DMS53 treated with DMSO at 0.1 percent for 48 hours (cell line): ENCODE data around the gene TRIM47.
"Not testable (repeated sequence)": the region's sequence is repeated elsewhere in the genome, so short reads cannot be mapped to it uniquely, and the experiment has no call there.

Experiments used
- DNase-seq: peaks from one replicate; lab custom pipeline; 2025; ENCODE audit not compliant: unreplicated experiment; lab: John Stamatoyannopoulos, UW

The TRIM47 gene

DNA sequence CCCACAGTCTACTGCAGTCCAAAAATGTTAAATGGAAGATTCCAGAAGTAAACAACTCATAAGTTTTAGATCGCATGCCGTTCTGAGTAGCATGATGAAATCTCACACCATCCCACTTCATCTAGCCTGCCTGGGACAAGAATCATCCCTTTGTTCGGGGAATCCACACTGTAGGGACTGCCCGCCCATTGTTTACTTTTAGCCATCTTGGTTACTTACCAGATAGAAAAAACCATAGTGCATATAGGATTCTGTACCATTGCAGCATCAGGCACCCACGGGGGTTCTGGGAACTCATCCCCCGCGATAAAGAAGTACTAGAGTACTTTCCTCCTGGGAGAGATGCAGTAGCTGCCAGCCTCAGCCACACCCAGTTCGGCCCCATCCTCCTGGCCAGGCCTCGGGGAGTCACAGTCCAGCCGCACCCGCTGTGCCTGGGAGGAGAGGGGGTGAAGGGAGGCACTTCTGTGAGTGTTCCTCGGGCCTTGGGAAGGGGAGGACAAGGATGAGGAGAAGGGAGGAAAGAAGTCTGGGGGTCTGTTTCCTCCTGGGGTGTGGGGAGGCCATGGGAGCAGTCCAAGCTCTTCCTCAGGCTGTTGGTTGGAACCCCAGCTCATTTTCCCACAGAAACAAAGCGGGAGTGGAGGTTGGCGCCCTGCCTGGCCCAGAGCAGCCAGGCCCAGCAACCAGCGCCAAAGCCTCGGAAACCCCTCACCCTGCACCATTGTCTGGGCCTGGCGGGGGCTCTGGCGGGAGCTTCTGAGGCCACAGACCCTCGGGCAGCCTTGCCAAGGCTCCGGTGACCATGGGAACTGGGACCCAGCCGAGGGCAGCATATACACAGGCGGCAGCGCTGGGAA is 8.9 kb downstream of the TRIM47 start:
- DNase-seq, result no peak

- not testable (repeated sequence) for DNase-seq
These were observed 9.6 kb downstream of the TRIM47 start for GRCh38 chr17:75868730-75869281.

DNA sequence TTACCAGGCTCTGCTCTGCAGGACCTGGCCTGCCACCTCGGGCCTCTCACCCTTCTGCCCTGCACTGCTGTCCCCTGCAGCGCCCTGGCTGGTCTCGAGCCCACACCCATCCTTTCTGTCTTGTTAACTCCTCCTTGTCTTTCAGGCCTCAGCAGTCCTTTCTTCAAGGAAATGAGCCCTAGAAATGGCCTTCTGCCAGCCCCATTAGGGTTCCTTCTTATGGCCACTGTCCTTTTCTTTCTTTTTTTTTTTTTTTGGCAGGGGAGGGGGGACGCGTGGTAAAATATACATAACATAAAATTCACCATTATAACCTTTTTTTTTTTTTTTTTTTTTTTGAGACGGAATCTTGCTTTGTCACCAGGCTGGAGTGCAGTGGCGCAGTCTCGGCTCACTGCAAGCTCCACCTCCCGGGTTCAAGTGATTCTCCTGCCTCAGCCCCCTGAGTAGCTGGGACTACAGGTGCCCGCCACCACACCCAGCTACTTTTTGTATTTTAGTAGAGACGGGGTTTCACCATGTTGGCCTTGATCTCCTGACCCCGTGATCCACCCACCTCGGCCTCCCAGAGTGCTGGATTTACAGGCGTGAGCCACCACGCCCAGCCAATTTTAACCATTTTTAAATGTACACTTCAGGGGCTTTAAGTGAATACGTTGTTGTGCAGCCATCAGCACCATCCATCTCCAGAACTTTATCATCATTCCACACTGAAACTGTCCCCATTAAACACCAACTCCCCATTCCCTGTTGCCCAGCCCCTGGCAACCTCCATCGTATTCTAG is 12.8 kb downstream of the TRIM47 start:
- not testable (repeated sequence) for DNase-seq

GRCh38 chr17:75864887-75865286 is 13.5 kb downstream of the TRIM47 start:
- not testable (repeated sequence) for DNase-seq

GRCh38 chr17:75864448-75864871 is 13.9 kb downstream of the TRIM47 start:
- no peak for DNase-seq

DNA sequence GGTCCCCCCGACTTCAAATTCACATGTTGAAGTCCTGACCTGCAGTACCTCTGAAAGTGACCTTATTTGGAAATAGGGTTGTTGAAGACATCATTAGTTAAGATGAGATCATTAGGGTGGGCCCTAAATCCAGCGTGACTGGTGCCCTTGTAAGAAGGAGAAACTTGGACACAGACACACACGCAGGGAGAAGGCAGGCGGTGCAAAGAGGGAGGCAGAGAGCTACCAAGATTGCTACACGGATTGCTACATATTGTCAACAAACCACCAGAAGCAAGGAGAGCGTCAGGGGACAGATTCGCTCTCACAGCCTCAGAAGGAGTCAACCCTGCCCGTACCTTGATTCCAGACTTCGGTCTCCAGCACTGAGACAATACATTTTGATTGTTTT is 16.5 kb downstream of the TRIM47 start:
- DNase-seq, result no peak

GRCh38 chr17:75859358-75859757 is 19.0 kb downstream of the TRIM47 start:
- not testable (repeated sequence) for DNase-seq

GRCh38 chr17:75856062-75856756 is 22.2 kb downstream of the TRIM47 start:
- peak; percentile 35 for DNase-seq

DNA sequence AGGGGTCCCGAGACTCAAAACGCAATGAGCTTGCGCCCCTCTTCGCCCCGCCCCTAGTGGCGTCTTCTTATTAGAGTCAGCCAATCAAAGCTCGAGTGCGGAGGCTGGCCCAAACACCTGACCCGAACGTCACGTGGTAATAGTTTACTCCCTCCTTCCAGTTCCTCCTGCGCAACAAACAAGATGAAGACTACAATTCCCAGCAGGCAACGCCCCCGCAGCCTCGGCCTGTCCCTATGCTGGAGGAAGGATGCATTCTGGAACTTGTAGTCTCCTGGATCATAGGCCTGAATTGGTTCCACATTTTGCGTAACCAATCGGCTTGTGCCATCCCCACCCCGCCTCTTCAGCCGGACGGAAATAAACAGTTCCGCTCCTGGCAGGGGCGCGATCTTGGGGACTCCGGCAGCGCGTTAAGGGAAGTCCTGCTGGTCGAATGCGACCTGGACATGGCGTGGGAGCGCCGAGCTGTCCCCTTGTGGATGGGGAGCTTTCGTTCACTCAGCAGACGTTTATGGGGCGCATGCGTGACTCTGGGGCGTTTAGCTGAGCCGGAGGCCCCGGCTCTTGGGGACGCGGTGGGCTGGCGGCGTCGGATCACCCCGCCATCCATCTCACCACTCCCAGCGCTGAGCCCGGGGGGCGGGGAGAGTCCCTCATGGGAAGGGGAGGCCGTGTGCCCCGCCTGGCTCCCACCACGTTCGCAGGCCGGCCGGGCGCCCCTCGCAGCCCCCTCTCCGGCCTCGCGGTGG is 22.9 kb downstream of the TRIM47 start, which contains the start of gene WBP2:
WBP2 (minus strand) TSS at position 26 of the 752 bp plus-strand sequence. CDS start 38 bp downstream, outside the sequence.
- DNase-seq, result peak; percentile 99

DNA sequence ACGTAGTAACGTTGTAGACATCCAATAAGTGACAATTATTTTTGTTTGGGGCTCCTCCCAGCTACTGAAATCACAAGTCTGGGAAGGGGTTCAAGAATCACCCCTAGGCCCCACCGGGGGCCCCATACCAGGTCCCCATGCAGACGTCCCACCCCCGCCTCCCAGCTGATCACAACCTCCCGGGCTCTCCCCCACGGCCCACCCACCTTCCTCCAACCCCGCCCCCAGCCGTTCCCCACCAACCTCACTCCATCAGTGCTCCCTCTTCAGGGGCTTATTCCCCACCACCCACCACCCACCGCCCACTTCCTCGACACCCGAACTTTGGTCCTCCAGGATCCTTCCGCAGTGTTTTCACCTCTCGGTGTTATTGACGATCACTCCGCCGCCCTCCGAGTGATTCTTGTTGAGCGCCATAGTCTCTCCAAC is 23.5 kb downstream of the TRIM47 start:
- DNase-seq, result no peak

GRCh38 chr17:75854101-75854748 is 24.2 kb downstream of the TRIM47 start:
- no peak for DNase-seq

- no peak for DNase-seq
These were observed 24.9 kb downstream of the TRIM47 start for GRCh38 chr17:75853433-75853832.

- not testable (repeated sequence) for DNase-seq
These were observed 26.7 kb downstream of the TRIM47 start for GRCh38 chr17:75851693-75851991.

DNA sequence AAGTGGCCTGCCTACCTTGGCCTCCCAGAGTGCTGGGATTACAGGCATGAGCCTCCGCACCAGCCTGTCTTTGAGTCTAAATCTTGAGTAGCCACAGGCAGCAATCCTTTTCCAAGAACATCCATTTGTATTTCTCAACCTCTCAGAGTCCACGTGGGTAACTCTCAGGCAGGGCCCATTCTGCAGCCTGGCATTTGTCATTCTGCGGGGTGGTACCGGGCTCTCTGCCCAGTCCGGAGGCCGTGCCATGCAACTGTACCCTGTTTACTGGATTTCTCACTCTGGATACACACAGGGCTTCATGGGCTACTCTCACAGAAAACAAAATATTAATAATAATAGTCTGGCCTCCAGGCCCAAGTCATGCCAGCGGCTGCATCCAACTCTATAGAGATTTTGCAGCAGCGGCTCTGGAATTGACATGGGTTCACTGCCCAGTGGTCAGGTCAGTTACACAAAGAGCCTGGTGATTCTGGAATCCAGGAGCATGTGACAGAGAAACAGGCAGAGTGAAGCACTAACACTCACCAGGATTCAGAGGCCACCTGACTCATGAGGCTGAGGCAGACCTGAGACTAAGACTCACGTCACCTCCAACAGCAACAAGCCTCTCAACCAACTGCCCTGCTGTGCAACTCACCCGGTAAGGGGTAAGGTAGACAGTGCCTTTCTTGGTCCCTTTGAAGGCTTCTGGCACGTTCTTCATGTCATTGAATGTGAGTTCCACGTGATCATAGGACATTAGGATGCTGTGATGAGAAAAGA is 27.3 kb downstream of the TRIM47 start:
- DNase-seq, result no peak

DNA sequence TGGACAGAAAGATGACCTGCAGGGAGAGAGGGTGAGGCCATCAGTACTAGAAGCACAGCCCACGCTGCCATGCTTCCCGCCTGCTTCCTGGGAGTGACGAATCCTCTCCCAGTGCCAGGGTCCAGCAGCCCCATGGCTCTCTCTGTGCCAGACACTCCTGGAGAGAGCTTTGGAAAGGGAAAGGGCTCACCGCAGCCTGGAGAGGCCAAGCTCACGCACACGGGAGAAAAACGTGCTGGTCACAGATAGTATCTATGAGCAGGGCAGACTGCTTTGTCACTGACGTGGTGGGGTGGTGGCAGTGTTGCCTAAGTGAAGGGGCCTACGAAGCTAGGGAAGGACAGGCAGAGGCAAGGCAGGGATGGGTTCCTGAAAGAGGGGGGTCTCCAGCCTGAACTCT is 28.7 kb downstream of the TRIM47 start:
- DNase-seq, result no peak

DNA sequence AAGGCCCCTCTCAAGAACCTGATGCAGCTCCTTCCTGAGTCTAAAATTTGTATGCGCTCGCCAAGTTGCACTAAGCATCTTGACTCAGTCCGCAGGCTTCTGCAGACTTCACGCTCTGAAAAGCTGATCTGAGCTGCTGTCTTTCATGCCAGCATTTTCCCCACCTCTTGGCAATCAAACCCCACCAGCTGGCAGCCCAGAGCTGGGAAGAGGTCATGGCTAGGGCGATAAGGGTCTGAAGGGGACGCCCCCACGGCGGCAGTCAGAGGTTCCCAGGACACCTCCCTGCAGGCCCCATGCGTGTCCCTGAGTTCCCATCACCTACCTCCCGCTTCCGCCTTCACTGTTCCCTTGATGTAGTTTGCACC is 29.1 kb downstream of the TRIM47 start:
- no peak for DNase-seq

GRCh38 chr17:75848523-75849278 is 29.7 kb downstream of the TRIM47 start:
- DNase-seq, result peak; percentile 94
